Vagina (tissue), 2 donors: Measurements from ENCODE around the gene MPND.

ENCODE experiments used
- CTCF ChIP-seq, 3 experiments: fragments of 450-650 bp in 2 of 3; fragments of 200-600 bp in 1 of 3; sonication (generic) in 1 of 3; IDR thresholded peaks; one replicate each; pipeline ENCODE4 v1.5.1; 2017 to 2019; ENCODE audit warnings: antibody characterized with exemption in 3 of 3, mild to moderate bottlenecking in 2 of 3, moderate library complexity in 2 of 3
- POLR2A ChIP-seq, 2 donors: fragments of 450-650 bp; IDR thresholded peaks; one replicate each; pipeline ENCODE4 v1.6.1; 2017; ENCODE audit warnings: antibody characterized with exemption in 2 of 2, mild to moderate bottlenecking in 2 of 2, moderate library complexity in 2 of 2
- POLR2AphosphoS5 ChIP-seq, 2 donors: sonication (generic); formaldehyde crosslinking; IDR thresholded peaks; one replicate each; pipeline ENCODE4 v1.9.0; 2017; ENCODE audit warnings: antibody characterized with exemption in 2 of 2, mild to moderate bottlenecking in 2 of 2, low read depth in 1 of 2; ENCODE audit not compliant: insufficient read depth in 1 of 2

DNA sequence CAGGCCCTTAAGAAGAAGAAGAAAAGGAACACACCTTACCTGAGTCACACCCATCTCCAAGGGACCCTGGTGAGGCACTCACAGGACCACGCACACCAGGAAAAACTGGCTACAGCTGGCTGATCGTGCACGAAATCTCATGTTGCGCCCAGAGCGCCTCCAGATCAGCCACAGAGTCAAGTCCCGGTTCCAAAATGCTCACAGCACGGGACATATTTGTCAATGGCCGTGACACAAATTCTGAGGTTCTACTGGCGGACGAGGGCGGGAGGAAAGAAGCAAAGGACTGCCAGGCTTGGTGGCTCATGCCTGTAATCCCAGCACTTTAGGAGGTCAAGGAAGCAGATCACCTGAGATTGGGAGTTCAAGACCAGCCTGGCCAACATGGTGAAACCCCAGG is 35.5 kb downstream of the MPND start:
- TF ChIP-seq CTCF (IDR thresholded peaks at IDR 0.05) (no peak), POLR2AphosphoS5 (IDR thresholded peaks at IDR 0.05; ENCODE audit: insufficient read depth in 1 of 2, low read depth in 1 of 2) (no peak), POLR2A (IDR thresholded peaks at IDR 0.05) (no peak)
